ENCODE measurements around the gene MED10.

The MED10 gene

DNA sequence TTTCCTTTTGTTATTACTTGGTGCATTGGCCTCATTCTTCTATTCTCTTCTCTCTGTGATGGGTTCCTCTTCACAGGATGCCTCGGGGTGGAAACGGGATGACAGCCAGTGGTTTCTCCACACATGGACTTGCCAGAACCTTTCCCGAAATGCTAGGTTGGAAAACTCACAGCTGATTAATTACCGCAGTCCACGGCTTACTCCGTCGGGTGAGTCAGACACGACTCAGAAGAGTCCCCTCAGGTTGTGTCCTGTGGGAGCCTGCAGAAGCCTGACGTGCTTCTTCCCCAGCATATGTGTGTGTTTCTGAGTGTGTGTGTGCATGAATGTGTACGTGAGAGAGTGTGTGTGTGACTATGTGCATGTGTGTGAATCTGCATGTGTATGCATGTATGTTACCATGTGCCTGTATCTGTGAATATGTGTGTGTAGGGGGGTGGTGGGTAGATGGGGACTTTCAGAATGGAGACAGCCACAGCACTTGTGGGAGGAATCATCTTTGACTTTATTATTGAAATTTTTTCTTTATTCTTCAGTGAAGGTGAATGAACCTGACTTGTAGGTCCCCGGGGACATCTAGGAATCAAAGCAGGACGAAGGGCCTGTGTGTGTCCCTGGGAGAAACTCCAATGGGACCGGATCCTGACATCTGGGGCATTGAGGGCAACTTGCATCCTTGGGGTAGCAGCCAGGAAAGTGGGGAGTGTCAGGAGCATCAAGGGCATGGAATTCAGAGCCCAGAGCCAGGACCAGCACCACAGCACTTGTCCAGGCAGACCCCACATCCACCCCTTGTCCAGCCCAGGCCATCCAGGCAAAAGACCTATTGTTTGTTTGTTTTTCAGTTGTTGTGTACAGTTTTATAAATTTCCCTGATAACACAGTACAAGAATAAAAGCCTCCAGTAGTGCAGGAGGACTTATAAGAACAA is 21.9 kb upstream of the MED10 start:
- no peak for DNase-seq (ENCODE audit: low read depth, low spot score)

- DNase-seq (ENCODE audit: low read depth, low spot score) = no peak
Measured at GRCh38 chr5:6398570-6399230, 20.4 kb upstream of the MED10 start.

GRCh38 chr5:6397536-6398269 is 19.4 kb upstream of the MED10 start:
- no peak for DNase-seq (ENCODE audit: low read depth, low spot score)

GRCh38 chr5:6396836-6397535 is 18.6 kb upstream of the MED10 start:
- DNase-seq (ENCODE audit: low read depth, low spot score) = no peak

- DNase-seq (ENCODE audit: low read depth, low spot score) = no peak
Measured at GRCh38 chr5:6396043-6396442, 17.7 kb upstream of the MED10 start.

DNA sequence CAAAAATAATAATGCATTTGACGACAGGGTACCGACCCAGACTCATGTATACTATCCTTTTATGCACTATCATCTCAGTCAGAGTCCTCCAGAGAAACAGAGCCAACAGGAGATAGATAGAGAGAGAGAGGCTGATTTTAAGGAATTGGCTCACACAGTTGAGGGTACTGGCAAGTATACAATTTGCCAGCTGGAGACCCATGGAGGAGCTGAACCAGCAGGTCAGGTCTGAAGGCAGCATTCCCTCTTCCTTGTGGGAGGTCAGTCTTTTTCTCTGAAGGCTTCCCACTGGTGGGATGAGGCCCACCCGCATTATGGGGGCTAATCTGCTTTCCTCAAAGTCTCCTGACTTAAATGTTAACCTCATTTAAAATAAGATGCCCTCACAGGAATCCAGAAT is 17.3 kb upstream of the MED10 start:
- DNase-seq (ENCODE audit: low read depth, low spot score) = no peak

DNA sequence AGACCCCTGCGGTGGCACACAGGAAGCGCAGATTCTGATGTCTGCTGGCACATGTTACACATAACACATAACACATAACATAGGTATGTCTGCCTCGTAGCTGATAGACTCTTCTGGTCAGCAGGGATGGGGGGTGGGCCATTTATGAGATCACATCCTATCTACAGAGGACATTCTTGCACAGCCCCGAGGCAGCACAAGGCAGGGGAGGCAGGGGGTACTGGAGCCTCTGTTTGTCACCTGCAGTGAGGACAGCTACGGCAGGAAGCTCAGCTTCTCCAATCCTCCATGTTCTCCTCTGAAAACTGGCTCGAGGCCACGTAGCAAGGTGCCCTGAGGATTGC is 16.7 kb upstream of the MED10 start:
- no peak for DNase-seq (ENCODE audit: low read depth, low spot score)

- DNase-seq (ENCODE audit: low read depth, low spot score) = no peak
Measured at GRCh38 chr5:6394429-6395101, 16.2 kb upstream of the MED10 start.

- DNase-seq (ENCODE audit: low read depth, low spot score) = no peak
Measured at GRCh38 chr5:6393596-6394194, 15.3 kb upstream of the MED10 start.

GRCh38 chr5:6392561-6392960 is 14.2 kb upstream of the MED10 start:
- DNase-seq (ENCODE audit: low read depth, low spot score) = no peak

GRCh38 chr5:6391151-6391550 is 12.8 kb upstream of the MED10 start:
- no peak for DNase-seq (ENCODE audit: low read depth, low spot score)

GRCh38 chr5:6389946-6390530 is 11.7 kb upstream of the MED10 start:
- no peak for DNase-seq (ENCODE audit: low read depth, low spot score)

- DNase-seq (ENCODE audit: low read depth, low spot score) = no peak
Measured at GRCh38 chr5:6389397-6389796, 11.1 kb upstream of the MED10 start.

- no peak for DNase-seq (ENCODE audit: low read depth, low spot score)
Measured at GRCh38 chr5:6387970-6388369, 9.6 kb upstream of the MED10 start.

DNA sequence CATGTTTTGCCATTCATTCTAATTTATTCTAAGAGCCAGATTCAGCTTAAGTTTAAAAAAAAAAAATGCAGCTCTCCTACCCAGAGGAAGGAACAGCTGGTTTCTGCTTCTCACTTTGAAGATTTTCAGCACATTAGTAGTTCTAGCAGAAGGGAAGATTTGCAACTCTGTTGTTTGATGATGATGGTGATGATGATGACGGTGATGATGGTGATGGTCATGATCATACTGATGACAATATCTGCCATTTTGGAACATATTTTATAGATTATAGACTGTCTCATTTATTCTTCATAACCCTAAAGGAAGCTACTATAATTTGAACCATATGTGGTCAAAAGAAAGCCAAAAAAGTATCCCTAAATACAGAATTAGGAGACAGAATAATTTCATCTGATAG is 7.9 kb upstream of the MED10 start:
- no peak for DNase-seq (ENCODE audit: low read depth, low spot score)

- DNase-seq (ENCODE audit: low read depth, low spot score) = no peak
Measured at GRCh38 chr5:6384856-6385255, 6.5 kb upstream of the MED10 start.

DNA sequence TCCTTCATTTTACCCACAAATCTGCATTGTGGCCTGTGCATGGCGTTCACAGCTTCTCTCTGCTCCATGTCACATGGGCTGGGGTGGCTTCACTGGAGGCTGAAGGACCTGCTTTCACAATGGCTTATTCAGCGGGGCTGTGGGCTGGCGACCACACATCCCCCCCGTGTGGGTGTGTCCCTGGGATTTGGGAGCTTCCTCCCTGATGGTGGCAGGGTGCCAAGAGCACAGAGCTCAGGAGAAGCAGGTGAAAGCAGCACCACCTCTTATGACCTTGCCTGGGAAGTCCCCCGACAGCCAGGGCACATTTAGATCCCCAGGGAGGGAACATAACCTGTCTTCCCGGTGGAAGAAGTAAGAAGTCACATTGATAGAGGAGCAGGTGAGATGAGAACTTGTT is 5.0 kb upstream of the MED10 start:
- DNase-seq (ENCODE audit: low read depth, low spot score) = no peak

DNA sequence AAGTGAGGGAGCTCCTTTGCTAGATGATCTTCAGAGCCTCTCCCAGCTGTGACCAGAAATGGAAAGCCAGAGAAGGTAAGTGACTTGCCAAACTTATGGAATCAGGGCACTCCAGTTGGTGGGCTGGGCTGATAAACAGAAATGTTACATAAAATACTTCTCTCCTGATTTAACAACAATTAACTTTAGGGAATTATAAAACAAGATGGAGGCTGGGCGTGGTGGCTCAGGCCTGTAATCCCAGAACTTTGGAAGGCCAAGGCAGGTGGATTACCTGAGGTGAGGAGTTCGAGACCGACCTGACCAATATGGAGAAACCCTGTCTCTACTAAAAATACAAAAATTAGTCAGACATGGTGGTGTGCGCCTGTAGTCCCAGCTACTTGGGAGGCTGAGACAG is 899 bp upstream of the MED10 start:
- DNase-seq (ENCODE audit: low read depth, low spot score) = no peak

DNA sequence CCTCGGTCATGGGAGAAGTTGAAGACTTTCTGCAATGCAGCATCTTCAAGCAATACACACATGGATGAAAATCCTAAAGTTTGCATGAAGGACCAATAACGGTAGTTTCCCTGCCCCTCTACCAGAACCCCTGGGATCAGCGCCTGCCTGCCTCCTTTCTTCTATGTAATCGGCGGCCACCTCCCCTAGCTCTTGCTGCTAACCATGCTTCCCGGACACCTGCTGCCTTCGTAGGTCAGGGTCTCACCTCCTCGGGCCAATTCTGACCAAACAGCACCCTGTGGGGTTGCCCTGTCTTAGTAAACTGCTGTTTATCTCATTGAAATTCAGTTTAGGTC is 388 bp upstream of the MED10 start:
- DNase-seq (ENCODE audit: low read depth, low spot score) = no peak

DNA sequence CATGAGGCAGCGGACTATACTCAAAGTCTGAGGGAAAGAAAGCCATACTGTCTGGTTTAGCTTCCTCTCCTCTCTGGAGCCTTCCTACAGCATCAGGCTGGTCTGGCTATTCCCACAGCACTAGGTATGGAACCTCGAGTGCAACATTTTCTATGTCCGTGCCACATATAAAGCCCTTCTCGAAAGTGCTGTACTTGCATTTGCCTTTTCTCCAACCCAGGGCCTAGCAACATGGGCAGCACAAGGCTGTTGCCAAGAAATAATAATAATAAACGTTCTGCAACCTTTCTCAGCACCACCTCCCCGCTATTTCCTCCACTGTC is 804 bp downstream of the MED10 start:
- no peak for DNase-seq (ENCODE audit: low read depth, low spot score)

- no peak for DNase-seq (ENCODE audit: low read depth, low spot score)
Measured at GRCh38 chr5:6376974-6377520, 1.3 kb downstream of the MED10 start.

All from ELF-1 (cell line).